NB4 (cell line): ENCODE measurements around the gene ENAH.

ENCODE experiments used
- POLR2A ChIP-seq: IDR thresholded peaks from 2 replicates; pipeline ENCODE4 v1.6.1; 2011; ENCODE audit warnings: mild to moderate bottlenecking; ENCODE audit not compliant: insufficient read length; ENCODE audit errors: extremely low read depth
- TF ChIP-seq, protein P1 (sequence below): IDR thresholded peaks from one replicate; pipeline ENCODE4 v1.5.1; 2012; ENCODE audit warnings: low read depth, low read length

DNA sequence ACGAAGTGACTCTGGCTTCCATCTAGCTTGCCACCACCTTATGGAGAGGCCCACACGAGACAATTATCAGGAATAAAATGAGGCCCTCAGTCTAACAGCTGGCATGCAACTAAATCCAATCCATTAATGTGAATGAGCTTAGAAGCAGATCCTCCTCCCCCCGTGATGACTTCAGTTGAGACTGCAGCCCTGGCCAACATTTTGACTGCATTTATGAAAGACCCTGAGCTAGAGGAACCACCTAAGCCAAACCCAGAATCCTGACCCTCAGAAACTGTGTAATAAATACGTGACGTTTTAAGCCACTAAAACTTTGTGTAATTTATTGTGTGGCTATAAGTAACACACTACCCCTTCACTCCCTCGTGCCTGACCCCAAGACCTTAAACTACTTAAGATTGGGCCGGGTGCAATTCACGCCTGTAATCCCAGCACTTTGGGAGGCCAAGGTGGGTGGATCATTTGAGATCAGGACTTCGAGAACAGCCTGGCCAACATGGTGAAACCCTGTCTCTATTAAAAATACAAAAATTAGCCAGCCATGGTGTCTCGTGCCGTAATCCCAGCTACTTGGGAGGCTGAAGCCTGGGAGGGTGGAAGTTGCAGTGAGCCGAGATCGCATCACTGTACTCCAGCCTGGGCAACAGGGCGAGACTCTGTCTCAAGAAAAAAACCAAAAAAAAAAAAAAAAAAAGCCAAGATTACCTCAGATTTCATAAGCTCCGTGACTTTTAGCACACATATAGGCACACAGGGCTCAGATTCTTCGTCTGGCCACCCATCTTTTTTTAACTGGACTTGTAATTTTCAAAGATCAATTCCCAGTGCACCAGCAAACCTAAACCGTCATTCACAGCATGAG, 72.5 kb downstream of the ENAH start:
- TF ChIP-seq POLR2A = no peak
- TF ChIP-seq, protein P1, sequence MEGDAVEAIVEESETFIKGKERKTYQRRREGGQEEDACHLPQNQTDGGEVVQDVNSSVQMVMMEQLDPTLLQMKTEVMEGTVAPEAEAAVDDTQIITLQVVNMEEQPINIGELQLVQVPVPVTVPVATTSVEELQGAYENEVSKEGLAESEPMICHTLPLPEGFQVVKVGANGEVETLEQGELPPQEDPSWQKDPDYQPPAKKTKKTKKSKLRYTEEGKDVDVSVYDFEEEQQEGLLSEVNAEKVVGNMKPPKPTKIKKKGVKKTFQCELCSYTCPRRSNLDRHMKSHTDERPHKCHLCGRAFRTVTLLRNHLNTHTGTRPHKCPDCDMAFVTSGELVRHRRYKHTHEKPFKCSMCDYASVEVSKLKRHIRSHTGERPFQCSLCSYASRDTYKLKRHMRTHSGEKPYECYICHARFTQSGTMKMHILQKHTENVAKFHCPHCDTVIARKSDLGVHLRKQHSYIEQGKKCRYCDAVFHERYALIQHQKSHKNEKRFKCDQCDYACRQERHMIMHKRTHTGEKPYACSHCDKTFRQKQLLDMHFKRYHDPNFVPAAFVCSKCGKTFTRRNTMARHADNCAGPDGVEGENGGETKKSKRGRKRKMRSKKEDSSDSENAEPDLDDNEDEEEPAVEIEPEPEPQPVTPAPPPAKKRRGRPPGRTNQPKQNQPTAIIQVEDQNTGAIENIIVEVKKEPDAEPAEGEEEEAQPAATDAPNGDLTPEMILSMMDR = no peak
